Measurements from ENCODE around the gene CNGA1.
"Not testable (repeated sequence)": the region's sequence is repeated elsewhere in the genome, so short reads cannot be mapped to it uniquely, and the experiment has no call there.

The CNGA1 gene

DNA sequence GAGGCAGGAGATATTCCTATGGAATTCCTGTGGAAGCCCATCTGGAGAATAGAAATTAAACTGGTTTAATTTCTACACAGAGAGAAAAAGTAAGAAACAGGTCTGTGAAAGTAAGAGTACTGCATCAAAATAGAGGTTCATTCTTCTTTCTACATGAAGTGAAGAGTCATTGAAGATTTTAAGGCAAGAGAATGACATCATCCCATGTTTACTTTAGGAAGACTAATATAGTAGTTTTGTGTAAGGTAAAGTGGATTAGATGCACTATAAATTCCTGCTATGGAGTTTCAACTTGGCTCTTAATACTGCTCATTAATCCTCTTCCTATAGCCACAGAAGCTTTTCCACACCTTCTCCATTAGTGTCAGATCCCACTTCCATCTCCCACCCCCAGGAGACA lies 47.6 kb downstream of the CNGA1 start:
- DNase-seq (ENCODE audit: low read depth in 2 of 2) = no peak

DNA sequence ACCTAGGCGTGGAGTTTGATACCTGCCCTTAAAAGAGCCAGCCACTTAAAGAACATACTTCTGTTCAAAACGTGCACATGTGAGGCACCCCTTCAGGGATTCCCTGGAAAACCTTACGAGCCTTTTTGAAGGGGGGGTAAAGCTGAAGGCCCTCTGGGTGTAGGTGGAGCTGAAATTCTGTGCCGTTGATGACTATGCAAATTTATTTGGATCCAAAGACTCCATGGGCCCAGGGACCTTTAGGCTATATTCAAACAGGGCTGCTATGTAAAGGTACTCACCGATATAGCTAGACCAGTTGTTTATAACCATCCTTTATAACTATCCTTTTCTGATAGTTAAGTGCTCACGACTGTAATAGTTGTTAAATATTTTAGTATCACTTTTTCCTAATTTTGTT lies 61.8 kb downstream of the CNGA1 start:
- DNase-seq (ENCODE audit: low read depth in 2 of 2) = no peak

DNA sequence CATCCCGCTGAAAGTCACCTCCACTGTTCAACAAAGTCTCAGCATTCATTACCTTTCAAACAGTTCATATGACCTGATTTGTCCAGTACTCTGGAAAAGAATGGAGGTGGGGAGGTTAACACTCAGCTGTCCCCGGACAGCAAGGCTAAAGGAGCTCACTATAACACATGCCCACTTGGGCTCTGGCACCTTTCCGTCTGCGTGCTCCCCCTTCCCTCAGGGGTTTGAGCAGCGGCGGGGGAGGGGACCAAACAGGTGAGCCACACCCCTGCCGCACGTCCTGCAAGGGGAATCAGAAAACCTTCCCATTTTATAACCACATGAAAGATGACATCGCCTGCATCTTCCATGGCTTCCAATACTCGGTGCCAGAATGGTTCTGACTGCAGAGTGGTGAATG lies 62.2 kb downstream of the CNGA1 start:
- DNase-seq (ENCODE audit: low read depth in 2 of 2) = no peak

DNA sequence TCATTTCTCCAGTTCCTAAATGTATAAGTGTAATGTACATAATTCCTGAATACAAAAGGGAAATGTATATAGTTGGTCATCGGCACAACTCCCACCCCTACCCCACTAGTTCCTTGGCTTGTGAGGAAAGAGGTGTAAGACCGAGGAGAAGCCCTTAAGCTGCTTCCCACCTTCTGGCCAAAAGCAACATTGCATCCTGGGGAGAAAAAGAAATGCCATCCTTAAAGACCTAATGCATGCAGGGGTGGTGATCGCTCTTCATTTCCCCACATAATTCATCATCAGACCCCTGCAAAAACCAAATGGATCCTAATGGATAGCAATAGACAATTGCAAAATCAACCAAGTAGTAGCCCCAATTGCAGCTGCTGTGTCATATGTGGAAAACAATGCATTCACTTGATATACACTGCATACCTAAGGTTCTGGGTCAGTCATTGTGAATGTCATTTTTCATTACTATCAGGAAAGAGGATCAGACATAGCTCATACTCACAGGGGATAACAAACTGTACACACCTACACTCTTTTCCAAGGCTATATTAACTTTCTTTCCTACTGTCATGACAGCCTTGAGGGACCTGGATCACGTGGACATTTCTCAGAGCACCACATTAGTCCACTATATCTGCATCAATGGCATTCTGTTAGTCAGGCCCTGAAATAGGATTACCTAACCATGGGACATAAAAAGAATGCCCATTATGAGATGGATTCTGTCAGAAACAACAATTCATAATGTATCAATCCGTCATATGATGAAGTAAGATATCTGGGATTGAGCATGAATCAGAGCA lies 70.4 kb downstream of the CNGA1 start:
- no peak for DNase-seq (ENCODE audit: low read depth in 2 of 2)

DNA sequence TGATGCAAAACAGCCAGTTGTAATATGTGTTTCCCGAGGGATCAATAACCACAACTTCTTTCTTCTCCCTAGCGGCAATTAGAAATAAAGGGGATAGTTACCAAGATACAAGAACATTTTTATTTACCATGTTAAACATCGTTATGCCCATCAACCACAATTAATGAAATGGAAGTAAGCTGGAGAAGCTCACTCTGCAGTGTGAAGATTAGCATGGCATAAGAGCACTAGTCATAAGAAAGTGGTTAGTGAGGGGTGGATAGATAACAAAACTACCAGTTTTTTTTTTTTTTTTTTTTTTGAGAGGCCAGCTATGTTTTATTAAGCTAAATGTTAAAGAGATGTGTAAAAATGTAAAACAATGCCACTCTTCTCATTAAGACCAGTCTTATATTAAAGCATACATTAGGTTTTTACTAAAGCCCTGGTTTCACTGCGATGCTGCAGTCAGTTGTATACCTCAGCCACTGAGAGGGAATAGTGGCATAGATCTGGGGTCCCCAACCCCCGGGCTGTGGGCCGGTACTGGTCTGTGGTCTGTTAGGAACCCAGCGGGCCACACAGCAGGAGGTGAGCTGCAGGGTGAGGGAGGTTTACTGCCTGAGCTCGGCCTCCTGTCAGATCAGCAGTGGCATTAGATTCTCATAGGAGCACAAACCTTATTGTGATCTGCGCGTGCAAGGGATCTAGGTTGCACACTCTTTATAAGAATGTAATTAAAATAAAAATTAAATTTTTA lies 74.2 kb downstream of the CNGA1 start:
- no peak for DNase-seq (ENCODE audit: low read depth in 2 of 2)

DNA sequence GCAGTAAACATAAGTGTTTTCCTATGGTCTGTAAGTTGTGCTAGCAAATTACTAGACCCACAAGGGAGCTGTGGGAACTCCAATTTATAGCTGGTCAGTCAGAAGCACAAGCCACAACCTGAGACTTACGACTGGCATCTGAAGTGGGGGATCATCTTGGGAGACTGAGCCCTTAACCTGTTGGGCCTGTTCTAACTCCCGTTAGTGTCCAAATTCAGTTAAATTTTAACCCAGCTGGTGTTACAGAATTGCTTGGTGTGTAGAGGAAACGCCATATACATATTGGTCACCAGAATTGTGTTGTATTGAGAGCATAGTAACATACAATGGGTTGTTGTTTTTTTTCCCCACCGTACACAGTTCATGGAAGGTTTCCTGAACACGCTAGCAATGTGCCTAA lies 77.0 kb downstream of the CNGA1 start:
- DNase-seq (ENCODE audit: low read depth in 2 of 2) = no peak

DNA sequence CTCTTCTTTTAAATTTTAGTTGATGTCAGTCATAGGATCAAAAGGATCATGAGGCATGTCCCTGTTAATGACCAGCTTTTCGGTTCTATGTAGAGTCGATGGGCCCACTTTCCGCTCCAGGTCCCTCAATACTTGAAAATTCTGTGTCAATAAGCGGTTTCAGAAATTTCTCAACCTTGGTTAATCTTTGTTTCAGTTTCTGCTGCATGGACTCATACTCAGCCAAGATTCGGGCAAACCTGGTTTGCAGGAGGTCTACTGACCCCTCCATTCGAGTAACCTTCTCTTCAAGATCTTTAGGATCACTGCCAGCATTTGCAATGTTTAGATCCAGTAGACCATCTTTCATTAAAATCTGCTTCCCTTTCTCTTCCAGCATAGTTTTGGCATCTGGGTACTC lies 80.1 kb downstream of the CNGA1 start:
- DNase-seq (ENCODE audit: low read depth in 2 of 2) = no peak

DNA sequence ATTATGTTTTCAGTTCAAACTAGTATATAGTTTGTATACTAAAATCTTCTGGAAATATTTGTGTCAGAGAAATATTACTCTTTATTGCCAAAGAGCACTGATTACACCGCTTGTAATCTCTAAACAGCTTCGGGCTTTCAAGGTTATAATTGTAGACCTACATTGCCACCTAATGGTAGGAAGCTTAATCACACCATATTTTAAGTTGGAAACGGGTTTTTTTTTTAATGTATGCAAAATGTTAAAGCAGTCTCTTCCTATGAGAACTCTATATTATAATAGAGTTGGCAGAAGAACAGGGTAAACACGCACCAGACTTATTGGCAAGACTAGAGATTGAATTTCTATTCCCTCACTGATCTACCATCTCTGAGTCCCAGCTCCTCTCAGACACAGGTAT lies 82.6 kb downstream of the CNGA1 start:
- no peak for DNase-seq (ENCODE audit: low read depth in 2 of 2)

DNA sequence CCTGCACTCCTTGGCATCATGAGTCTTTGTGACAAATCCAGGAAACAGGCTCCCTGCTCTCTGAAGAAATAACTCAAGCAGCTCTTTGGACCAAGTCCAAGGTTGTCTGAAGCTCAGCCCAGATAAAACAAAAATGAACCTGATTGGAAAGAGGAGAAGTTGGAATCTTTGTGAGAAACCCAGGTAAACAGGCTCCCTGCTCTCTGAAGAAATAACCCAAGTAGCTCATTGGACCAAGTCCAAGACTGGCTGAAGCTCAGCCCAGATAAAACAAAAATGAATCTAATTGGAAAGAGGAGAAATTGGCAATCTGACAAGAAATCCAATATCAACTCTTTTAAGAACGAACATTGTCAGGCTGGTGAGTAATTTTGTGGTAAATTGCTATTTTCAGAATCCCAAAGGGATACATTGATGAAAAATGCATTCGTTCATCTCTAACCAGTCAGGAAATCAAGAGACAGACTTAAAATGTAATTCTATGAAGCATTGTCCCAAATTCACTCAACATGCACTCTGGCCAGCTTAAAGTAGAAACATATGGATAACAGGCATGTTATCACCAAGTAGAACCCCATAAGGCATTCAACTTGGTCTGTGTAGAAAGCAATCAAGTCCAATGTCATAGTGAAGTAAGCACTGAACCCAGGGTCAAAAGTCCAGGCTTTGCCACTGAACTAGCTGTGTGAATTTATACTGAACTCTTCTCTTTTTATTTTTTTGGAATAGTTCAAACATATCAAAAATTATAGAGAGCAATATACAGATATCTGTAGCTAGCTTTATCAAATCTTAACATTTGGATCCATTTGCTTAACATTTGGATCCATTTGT lies 85.3 kb downstream of the CNGA1 start:
- no peak for DNase-seq (ENCODE audit: low read depth in 2 of 2)

DNA sequence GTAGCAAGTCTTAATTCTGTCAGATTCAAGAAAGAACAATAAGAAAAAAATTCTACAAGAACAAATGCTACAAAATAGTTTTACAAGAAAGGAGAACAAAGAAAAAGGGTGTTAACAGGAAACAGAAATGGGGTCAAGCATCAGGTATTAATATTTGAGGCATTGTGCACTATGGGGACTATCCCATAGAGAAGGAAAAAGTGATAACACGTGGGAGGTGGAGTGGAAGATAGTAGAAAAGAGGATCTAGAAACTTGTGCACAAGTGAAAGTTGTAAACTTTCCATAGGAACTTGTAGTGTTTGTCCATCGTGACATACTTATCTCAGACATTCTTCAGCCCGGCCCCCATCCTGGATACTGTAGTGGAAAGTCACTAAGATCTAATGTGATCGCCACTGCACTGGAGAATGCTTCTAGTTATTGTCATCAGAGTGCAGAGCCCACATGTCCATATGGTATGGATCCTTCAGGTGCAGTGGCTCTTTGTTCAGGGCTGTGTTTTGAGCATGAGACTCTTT lies 86.7 kb downstream of the CNGA1 start:
- no peak for DNase-seq (ENCODE audit: low read depth in 2 of 2)

DNA sequence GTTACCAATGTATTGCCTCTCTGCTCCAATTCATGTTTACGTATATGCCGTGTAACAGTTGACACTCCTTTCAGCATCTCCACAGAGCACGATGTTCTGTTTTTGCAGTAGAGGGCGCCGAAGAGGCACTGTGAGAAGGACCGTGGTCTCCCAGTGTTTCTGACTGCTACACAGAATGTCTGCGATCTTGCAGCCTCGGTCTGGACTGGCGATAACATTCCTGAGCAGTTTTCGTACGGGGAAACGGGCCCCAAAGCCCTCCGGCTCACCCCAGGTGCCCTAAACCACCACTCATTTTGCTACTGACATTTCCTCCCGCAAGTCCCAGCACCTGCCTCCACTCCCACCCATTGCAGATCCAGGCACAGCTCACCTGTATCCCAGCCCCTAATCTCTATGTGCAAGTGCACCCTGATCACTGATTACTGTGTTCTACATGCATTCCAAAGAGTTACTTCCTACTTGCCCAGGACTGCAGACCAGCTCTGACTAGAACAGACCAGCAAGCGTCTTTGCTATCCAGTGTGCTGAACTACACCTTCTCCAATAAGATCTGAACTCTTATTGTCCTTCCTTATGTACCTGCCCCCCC lies 89.7 kb downstream of the CNGA1 start:
- peak; percentile 28 to 40 for DNase-seq (ENCODE audit: low read depth in 2 of 2)

DNA sequence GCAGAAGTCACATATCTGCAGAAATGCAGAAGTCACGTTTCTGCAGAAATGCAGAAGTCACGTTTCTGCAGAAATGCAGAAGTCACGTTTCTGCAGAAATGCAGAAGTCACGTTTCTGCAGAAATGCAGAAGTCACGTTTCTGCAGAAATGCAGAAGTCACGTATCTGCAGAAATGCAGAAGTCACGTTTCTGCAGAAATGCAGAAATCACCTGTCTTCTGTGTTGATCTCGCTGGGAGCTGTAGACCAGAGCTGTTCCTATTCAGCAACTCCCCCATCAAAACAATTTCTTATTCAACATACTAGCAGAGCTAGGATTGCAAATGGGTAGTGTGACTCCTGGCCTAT lies 93.2 kb downstream of the CNGA1 start:
- not testable (repeated sequence) for DNase-seq (ENCODE audit: low read depth in 2 of 2)

DNA sequence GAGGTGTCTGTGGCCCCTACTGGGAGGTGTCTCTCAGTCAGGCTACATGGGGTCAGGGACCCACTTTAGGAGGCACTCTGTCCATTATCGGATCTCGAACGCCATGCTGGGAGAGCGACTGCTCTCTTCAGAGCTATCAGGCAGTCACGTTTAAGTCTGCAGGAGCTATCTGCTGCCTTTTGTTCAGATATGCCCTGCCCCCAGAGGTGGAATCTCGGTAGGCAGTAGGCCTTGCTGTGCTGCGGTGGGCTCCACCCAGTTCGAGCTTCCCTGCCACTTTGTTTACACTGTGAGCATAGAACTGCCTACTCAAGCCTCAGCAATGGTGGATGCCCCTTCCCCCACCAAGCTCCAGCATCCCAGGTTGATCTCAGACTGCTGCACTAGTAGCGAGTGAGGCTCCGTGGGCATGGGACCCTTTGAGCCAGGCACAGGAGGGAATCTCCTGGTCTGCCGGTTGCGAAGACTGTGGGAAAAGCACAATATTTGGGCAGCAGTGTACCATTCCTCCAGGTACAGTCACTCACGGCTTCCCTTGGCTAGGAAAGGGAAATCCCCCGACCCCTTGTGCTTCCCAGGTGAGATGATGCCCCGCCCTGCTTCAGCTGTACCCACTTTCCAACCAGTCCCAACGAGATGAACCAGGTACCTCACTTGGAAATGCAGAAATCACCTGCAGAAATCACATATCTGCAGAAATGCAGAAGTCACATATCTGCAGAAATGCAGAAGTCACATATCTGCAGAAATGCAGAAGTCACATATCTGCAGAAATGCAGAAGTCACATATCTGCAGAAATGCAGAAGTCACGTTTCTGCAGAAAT lies 93.8 kb downstream of the CNGA1 start:
- not testable (repeated sequence) for DNase-seq (ENCODE audit: low read depth in 2 of 2)

DNA sequence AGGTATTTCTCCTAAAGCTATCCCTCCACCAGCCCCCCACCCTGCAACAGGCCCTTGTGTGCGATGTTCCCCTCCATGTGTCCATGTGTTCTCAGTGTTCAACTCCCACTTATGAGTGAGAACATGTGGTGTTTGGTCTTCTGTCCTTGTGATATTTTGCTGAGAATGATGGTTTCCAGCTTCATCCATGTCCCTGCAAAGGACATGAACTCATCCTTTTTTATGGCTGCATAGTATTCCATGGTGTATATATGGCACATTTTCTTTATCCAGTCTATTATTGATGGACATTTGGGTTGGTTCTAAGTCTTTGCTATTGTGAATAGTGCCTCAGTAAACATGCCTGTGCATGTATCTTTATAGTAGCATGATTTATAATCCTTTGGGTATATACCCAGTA lies 99.3 kb downstream of the CNGA1 start:
- DNase-seq (ENCODE audit: low read depth in 2 of 2) = not testable (repeated sequence)

DNA sequence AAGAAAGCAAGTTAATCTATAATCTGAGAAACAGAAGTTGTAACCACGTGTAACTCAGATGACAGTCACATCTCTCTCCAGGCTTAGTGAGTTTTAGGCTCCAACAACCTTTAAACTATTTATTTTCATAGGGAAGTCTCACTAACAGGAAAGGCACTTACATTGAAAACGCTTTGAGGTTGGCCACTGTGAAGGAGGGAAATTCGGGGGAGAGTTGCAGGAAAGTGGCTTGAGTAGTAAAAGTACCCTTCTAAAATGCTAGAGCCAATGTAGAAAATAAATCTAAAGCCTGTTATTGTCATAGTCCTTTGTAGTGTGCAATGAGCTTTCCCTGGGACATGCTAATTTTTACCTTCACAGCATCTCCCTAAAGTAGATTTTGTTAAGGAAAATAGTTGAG lies 101.1 kb downstream of the CNGA1 start:
- no peak for DNase-seq (ENCODE audit: low read depth in 2 of 2)

DNA sequence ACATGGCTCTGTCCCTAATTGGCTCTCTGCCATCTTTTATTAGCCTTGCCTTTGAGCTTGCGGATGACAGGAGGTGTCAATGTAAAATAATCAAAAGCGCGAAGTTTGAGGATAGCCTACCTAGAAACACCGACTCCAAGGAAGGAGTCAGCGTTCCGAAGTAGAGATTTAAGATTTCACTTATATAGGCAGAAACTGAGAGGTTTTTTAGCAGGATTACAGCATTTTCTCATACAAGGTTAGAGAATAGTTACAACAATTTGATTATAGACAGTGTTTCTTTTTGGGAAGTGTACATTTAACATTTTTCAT lies 101.6 kb downstream of the CNGA1 start:
- no peak for DNase-seq (ENCODE audit: low read depth in 2 of 2)

DNA sequence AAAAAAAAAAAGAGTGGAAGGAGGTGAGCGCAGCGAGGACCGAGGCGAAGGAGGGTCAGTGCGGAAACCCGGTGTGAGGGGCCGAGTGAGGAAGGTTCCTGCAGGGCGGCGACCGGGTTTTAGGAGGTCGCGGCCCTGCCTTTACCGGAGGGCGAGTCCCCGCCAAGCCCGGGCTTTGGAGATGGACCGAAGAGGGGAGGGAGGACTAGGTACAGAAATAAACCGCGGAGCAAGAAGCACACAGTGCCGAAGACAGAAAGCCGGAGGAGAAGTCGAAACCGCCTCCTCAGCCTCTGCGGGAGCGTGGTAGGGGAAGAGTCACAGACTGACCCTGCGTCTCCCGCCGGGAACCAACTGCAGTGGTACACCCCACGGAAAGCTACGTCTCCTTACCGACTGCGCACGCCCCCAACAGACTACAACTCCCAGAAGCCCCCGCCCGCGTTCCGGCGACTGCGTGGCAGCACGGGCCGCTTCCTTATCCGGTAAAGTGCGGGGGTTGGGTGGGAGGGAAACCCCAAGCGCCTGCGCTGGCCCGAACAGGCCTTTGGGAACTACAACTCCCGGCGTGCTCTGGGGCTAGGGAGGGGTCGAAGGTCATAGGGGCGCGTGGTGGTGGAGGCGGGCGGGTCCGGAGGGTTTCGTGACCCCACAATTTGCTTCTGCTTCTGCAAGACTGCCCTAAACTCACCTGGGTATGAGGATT lies 102.1 kb downstream of the CNGA1 start, which contains the start of gene NFXL1:
Gene NFXL1 (minus strand): TSS at position 364 of the 706 bp plus-strand sequence. CDS start 380 bp downstream, outside the sequence.
- peak; percentile 93 for DNase-seq (ENCODE audit: low read depth in 2 of 2)

DNA sequence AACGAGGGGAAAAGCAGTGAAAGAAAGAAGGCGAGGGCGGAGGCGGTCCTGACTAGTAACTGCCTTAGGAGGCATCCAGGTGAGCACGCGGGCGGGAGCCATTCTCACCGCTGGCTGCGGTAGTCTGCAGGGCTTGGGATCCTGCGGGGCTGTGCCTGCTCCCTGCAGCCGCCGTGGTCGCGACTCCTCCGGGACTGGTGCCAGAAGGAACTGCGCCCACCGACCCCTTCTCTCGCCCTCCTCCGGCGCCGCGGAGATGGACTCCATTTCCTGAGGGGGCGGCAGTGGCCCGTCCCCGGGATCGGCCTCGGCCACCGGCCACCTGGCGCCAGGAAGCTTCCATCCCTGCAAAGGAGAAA lies 102.6 kb downstream of the CNGA1 start:
- DNase-seq (ENCODE audit: low read depth in 2 of 2) = peak; percentile 14 to 20

DNA sequence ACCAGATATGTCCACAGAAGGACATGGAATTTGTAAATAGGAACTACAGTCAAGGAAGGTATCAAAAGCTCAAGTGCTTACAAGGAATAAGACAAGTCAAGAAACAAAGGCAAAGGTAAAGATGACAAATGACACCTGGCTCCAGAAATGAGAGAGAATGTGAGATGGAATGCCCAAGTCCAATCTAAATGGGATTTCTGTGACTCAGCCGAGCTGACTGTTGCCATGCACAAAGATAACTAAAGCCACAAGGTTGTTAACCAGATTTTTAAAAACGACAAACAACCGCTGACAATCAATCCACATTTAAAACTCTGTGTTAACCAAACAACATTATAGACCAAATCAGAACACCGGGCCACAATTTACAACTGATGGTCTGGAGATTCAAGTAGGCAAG lies 103.2 kb downstream of the CNGA1 start:
- no peak for DNase-seq (ENCODE audit: low read depth in 2 of 2)

DNA sequence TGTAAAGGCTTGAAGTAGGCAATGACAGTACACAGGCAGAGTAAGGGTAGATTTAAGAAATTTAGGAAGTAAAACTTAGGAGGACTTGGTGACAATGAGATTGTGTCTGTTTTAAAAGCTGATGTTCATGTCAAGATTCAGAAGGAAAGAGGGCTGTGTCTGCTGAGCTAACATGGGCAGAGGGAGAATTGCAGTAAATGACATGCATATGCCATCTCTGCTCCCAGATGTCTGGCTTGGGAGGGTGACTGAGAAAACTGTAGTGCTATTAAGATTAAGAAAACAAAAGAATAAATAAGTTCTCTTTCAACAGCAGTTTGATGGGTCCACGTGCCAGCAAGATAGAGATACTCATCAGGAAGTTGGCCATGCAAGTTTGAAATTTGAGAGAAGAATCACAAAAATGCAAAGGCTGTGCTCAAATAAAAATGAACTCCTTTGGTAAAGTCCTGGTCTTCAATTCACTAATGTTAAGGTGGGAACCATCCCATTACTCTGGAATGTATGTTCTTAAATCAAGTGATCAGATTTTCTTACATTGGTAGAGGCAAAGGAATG lies 109.3 kb downstream of the CNGA1 start:
- DNase-seq (ENCODE audit: low read depth in 2 of 2) = no peak
